SK-N-SH treated with all-trans-retinoic acid at 6 μM for 48 hours (cell line): ENCODE results near the gene NRBF2.

Experiments used
- ATAC-seq: fragments of 200-7000 bp; cut with Tn5 transposase; 3 replicates; pipeline ENCODE4 v1.9.1; 2020; ENCODE audit warnings: mild to moderate bottlenecking, moderate library complexity
- ARNTL ChIP-seq: fragments of 450-650 bp; formaldehyde crosslinking; IDR thresholded peaks from 2 replicates; pipeline ENCODE4 v1.5.0; 2020; ENCODE audit warnings: low read depth, mild to moderate bottlenecking, moderate library complexity, borderline replicate concordance
- BACH2 ChIP-seq: fragments of 250-450 bp; sonication (Bioruptor Pico); IDR thresholded peaks from 2 replicates; pipeline ENCODE4 v1.9.0; 2021; ENCODE audit warnings: mild to moderate bottlenecking, borderline replicate concordance
- CREB5 ChIP-seq: fragments of 250-450 bp; sonication (Bioruptor Pico); IDR thresholded peaks from 2 replicates; pipeline ENCODE4 v1.5.1; 2020; ENCODE audit warnings: low read depth, mild to moderate bottlenecking, moderate library complexity
- CSDC2 ChIP-seq: fragments of 250-450 bp; sonication (Bioruptor Pico); IDR thresholded peaks from 2 replicates; pipeline ENCODE4 v1.5.0; 2020; ENCODE audit warnings: mild to moderate bottlenecking, moderate library complexity
- ESRRG ChIP-seq: fragments of 250-450 bp; sonication (Bioruptor Pico); IDR thresholded peaks from 2 replicates; pipeline ENCODE4 v1.6.1; 2021; ENCODE audit warnings: mild to moderate bottlenecking
- ISL1 ChIP-seq: fragments of 250-450 bp; sonication (Bioruptor Pico); IDR thresholded peaks from 2 replicates; pipeline ENCODE4 v2.1.2; 2022; ENCODE audit warnings: mild to moderate bottlenecking, moderate library complexity
- POU6F1 ChIP-seq: fragments of 250-450 bp; sonication (Bioruptor Pico); IDR thresholded peaks from 2 replicates; pipeline ENCODE4 v1.8.0; 2021; ENCODE audit warnings: low read depth, mild to moderate bottlenecking, moderate library complexity, borderline replicate concordance
- RARB ChIP-seq: fragments of 250-450 bp; sonication (Bioruptor Pico); IDR thresholded peaks from 2 replicates; pipeline ENCODE4 v1.8.0; 2021; ENCODE audit warnings: mild to moderate bottlenecking, moderate library complexity
- SNAI2 ChIP-seq: fragments of 250-450 bp; sonication (Bioruptor Pico); IDR thresholded peaks from 2 replicates; pipeline ENCODE4 v1.5.0; 2020; ENCODE audit warnings: mild to moderate bottlenecking, moderate library complexity
- TCF4 ChIP-seq: fragments of 250-450 bp; sonication (Bioruptor Pico); IDR thresholded peaks from 2 replicates; pipeline ENCODE4 v1.8.0; 2021; ENCODE audit warnings: mild to moderate bottlenecking, moderate library complexity, borderline replicate concordance
- TOX ChIP-seq: fragments of 250-450 bp; sonication (Bioruptor Pico); IDR thresholded peaks from 2 replicates; pipeline ENCODE4 v1.8.0; 2021; ENCODE audit warnings: mild to moderate bottlenecking, moderate library complexity, borderline replicate concordance
- TSHZ2 ChIP-seq: fragments of 250-450 bp; sonication (Bioruptor Pico); IDR thresholded peaks from 2 replicates; pipeline ENCODE4 v1.5.0; 2020; ENCODE audit warnings: mild to moderate bottlenecking, moderate library complexity
- ZFP3 ChIP-seq: fragments of 250-450 bp; sonication (Bioruptor Pico); IDR thresholded peaks from 2 replicates; pipeline ENCODE4 v1.5.0; 2020; ENCODE audit warnings: mild to moderate bottlenecking, moderate library complexity
- ZNF70 ChIP-seq: fragments of 450-650 bp; formaldehyde crosslinking; IDR thresholded peaks from 2 replicates; pipeline ENCODE4 v1.5.0; 2020; ENCODE audit warnings: mild to moderate bottlenecking, moderate library complexity
- ZNF8 ChIP-seq: fragments of 450-650 bp; formaldehyde crosslinking; IDR thresholded peaks from 2 replicates; pipeline ENCODE4 v1.5.0; 2020; ENCODE audit warnings: mild to moderate bottlenecking, moderate library complexity
- TF ChIP-seq, protein P1 (sequence below): fragments of 250-450 bp; sonication (Bioruptor Pico); IDR thresholded peaks from 2 replicates; pipeline ENCODE4 v1.5.1; 2021; ENCODE audit warnings: mild to moderate bottlenecking, moderate library complexity

NRBF2 gene

DNA sequence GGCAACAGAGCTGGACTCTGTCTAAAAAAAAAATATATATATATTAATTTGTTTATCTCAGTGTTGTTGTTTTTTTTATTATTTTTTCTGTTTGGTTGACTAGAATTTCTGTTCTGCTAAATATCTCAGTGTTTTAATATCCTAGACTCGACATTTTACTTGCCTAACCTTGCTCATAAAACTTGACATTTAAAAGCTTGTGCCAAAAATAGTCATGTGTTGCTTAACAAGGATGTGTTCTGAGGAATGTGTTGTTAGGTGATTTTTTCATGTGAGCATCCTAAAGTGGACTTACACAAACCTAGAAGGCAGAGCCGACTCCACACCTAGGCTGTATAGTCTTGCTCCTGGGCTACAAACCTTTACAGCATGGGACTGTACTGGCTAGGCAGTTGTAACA is 23.1 kb downstream of the NRBF2 start:
- no peak for ATAC-seq
- TF ChIP-seq TCF4 (CRISPR knock-in tag) = no peak
- no peak for TF ChIP-seq CSDC2 (CRISPR knock-in tag)
- TF ChIP-seq ARNTL (CRISPR knock-in tag) = no peak
- no peak for TF ChIP-seq ZFP3
- TF ChIP-seq POU6F1 (CRISPR knock-in tag) = no peak
- no peak for TF ChIP-seq TOX (CRISPR knock-in tag)
- TF ChIP-seq ESRRG (CRISPR knock-in tag) = no peak
- TF ChIP-seq ZNF70 = no peak
- TF ChIP-seq ISL1 (CRISPR knock-in tag) = no peak
- no peak for TF ChIP-seq BACH2 (CRISPR knock-in tag)
- TF ChIP-seq SNAI2 (CRISPR knock-in tag) = no peak
- TF ChIP-seq, all 23 proteins: peak for 0

- ATAC-seq = peak; percentile 84
- TF ChIP-seq ZNF8 (no peak), ZFP3 (no peak), CREB5 (CRISPR knock-in tag) (no peak), TSHZ2 (no peak)
Measured at GRCh38 chr10:63157845-63158624, 24.9 kb downstream of the NRBF2 start.

DNA sequence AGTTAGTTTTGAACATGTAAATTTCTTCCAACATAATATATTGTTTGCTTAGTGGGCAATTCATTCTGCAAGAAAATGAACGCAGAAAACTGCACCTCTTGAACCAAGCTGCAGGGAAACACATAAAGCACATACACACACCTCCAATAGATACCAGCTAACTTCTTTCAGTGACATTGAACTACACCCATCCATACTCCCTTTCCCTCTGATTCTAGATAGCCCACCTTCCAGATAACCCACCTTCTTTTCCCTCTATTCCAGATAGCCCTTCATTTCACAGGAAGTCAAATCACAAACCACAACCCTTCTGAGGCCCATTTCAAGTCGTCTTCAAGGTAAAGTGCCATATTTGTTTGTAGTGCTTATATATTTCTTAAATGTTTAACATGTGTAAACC is 28.5 kb downstream of the NRBF2 start:
- TF ChIP-seq, protein P1, sequence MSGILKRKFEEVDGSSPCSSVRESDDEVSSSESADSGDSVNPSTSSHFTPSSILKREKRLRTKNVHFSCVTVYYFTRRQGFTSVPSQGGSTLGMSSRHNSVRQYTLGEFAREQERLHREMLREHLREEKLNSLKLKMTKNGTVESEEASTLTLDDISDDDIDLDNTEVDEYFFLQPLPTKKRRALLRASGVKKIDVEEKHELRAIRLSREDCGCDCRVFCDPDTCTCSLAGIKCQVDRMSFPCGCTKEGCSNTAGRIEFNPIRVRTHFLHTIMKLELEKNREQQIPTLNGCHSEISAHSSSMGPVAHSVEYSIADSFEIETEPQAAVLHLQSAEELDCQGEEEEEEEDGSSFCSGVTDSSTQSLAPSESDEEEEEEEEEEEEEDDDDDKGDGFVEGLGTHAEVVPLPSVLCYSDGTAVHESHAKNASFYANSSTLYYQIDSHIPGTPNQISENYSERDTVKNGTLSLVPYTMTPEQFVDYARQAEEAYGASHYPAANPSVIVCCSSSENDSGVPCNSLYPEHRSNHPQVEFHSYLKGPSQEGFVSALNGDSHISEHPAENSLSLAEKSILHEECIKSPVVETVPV = no peak
- TF ChIP-seq ARNTL (CRISPR knock-in tag) = no peak
- TF ChIP-seq ZNF8 = no peak
- TF ChIP-seq CSDC2 (CRISPR knock-in tag) = no peak
- TF ChIP-seq BACH2 (CRISPR knock-in tag) = no peak
- no peak for TF ChIP-seq TCF4 (CRISPR knock-in tag)
- no peak for TF ChIP-seq ISL1 (CRISPR knock-in tag)
- no peak for TF ChIP-seq POU6F1 (CRISPR knock-in tag)
- TF ChIP-seq ESRRG (CRISPR knock-in tag) = no peak
- TF ChIP-seq CREB5 (CRISPR knock-in tag) = no peak
- no peak for TF ChIP-seq RARB (CRISPR knock-in tag)
- no peak for TF ChIP-seq TOX (CRISPR knock-in tag)

More for the DNA sequence above, 28.5 kb downstream of the NRBF2 start:
- no peak for ATAC-seq
